Epithelial cell of proximal tubule (primary cell): ENCODE measurements around the gene OR51T1. TPM values are rescaled to one million over a fixed set of nuclear protein-coding genes. Genes with fewer than 3 reads are reported as not detected.

ENCODE experiments used
- DNase-seq: peaks from one replicate; pipeline ENCODE4 v3.0.0-alpha.2; 2011; ENCODE audit warnings: low read depth
- H3K4me3 ChIP-seq: 2 replicates; pipeline ENCODE4 v1.5.1; 2011; ENCODE audit warnings: low read depth, mild to moderate bottlenecking, low read length
- CTCF ChIP-seq: conservative IDR thresholded peaks from 2 replicates; pipeline ENCODE4 v1.5.1; 2012; ENCODE audit warnings: low read depth, mild to moderate bottlenecking, low read length
- total RNA-seq: library from RNA; depleted of rRNA; stranded (reverse); fragments of >200 nt; gene quantifications from 2 replicates; pipeline ENCODE4 v1.2.3, GENCODE V29; 2015

Gene OR51T1
- total RNA-seq, 1 donor from 2014 or later = not detected

GRCh38 chr11:4926608-4927007 is 44.9 kb downstream of the OR51T1 start:
- TF ChIP-seq CTCF = no peak
- H3K4me3 ChIP-seq = no peak overlapping the region
- DNase-seq = no peak

Other genes with a start within 250 kb of the OR51T1 start
- gene OR51D1, start 244.4 kb upstream of the OR51T1 start, total RNA-seq = not detected in 2 replicates
- gene OR51E1, start 237.9 kb upstream of the OR51T1 start, total RNA-seq = not detected in 2 replicates
- gene OR51E2, start 184.0 kb upstream of the OR51T1 start, total RNA-seq = not detected in 2 replicates
- gene MMP26, start 177.1 kb upstream of the OR51T1 start, total RNA-seq = not detected in 2 replicates
- not detected in 2 replicates for gene OR51F1, start 112.0 kb upstream of the OR51T1 start, total RNA-seq
- gene OR52R1, start 77.5 kb upstream of the OR51T1 start, total RNA-seq = not detected in 2 replicates
- gene OR51F2, start 60.6 kb upstream of the OR51T1 start, total RNA-seq = not detected in 2 replicates
- not detected in 2 replicates for gene OR51S1, start 32.7 kb upstream of the OR51T1 start, total RNA-seq
- not detected in 2 replicates for gene OR51A7, start 21.9 kb downstream of the OR51T1 start, total RNA-seq
- gene OR51G2, start 37.5 kb downstream of the OR51T1 start, total RNA-seq = not detected in 2 replicates
- gene OR51G1, start 42.4 kb downstream of the OR51T1 start, total RNA-seq = not detected in 2 replicates
- gene OR51A4, start 65.7 kb downstream of the OR51T1 start, total RNA-seq = not detected in 2 replicates
- gene OR51A2, start 73.8 kb downstream of the OR51T1 start, total RNA-seq = not detected in 2 replicates
- not detected in 2 replicates for gene OR51L1, start 113.0 kb downstream of the OR51T1 start, total RNA-seq
- not detected in 2 replicates for gene OR52J3, start 164.6 kb downstream of the OR51T1 start, total RNA-seq
- not detected in 2 replicates for gene OR52E2, start 177.7 kb downstream of the OR51T1 start, total RNA-seq
- not detected in 2 replicates for gene OR52E1, start 187.7 kb downstream of the OR51T1 start, total RNA-seq